KMS-11 (cell line): ENCODE results near the gene SEMA3C.
A peak's percentile ranks its signal among the peaks of the same experiment; 100 is the strongest.

Source experiments
- H2AFZ ChIP-seq: fragments of 200-600 bp; sonication (generic); 2 replicates; pipeline ENCODE4 v1.6.1; 2016; ENCODE audit warnings: antibody characterized with exemption, mixed run types, low read depth
- H3K27ac ChIP-seq: fragments of 200-600 bp; sonication (generic); 2 replicates; pipeline ENCODE4 v1.6.1; 2016; ENCODE audit warnings: mild to moderate bottlenecking, mixed run types
- H3K27me3 ChIP-seq: fragments of 200-600 bp; sonication (generic); 2 replicates; pipeline ENCODE4 v1.6.1; 2017; ENCODE audit warnings: mild to moderate bottlenecking, low read depth, mixed run types, moderate library complexity; ENCODE audit not compliant: insufficient read depth
- H3K36me3 ChIP-seq: fragments of 200-600 bp; sonication (generic); 2 replicates; pipeline ENCODE4 v1.6.1; 2017; ENCODE audit warnings: mild to moderate bottlenecking, mixed run types; ENCODE audit not compliant: insufficient read depth
- H3K4me1 ChIP-seq: fragments of 200-600 bp; sonication (generic); 2 replicates; pipeline ENCODE4 v1.6.1; 2016; ENCODE audit warnings: mild to moderate bottlenecking, low read depth, mixed run types; ENCODE audit not compliant: poor library complexity, severe bottlenecking
- H3K4me2 ChIP-seq: fragments of 200-600 bp; sonication (generic); 2 replicates; pipeline ENCODE4 v1.7.0; 2016; ENCODE audit warnings: mild to moderate bottlenecking, mixed run types
- H3K4me3 ChIP-seq: fragments of 200-600 bp; sonication (generic); IDR thresholded peaks from 2 replicates; pipeline ENCODE4 v1.6.1; 2017; ENCODE audit warnings: low read depth, low read length, mixed read lengths; ENCODE audit not compliant: insufficient read depth
- H3K79me2 ChIP-seq: fragments of 200-600 bp; sonication (generic); 2 replicates; pipeline ENCODE4 v1.6.1; 2016; ENCODE audit warnings: low read depth, mixed run types; ENCODE audit not compliant: insufficient read depth
- H3K9ac ChIP-seq: fragments of 200-600 bp; sonication (generic); 2 replicates; pipeline ENCODE4 v1.6.1; 2016; ENCODE audit warnings: mild to moderate bottlenecking, mixed run types
- H4K20me1 ChIP-seq: fragments of 200-600 bp; sonication (generic); 2 replicates; pipeline ENCODE4 v1.6.1; 2016; ENCODE audit warnings: mild to moderate bottlenecking, mixed run types; ENCODE audit not compliant: insufficient read depth
- TF ChIP-seq, protein P1 (sequence below): fragments of 200-600 bp; sonication (generic); conservative IDR thresholded peaks from 2 replicates; pipeline ENCODE4 v1.6.1; 2017; ENCODE audit warnings: low read depth, mild to moderate bottlenecking, antibody characterized with exemption, low read length, moderate library complexity, mixed read lengths

SEMA3C gene

DNA sequence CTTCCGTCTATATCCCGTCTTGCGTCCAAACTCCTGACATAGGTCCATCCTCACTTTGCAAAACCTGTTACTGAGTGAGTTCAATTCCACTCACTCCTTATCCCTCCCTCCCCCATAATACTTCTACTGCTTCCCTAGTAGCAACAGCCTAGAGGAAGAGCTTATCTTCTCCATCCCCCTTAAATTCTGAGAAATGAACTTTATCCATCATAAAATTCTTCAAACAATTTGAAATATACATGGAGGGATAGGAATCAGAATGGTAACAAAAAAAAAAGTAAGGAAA, 27.6 kb downstream of the SEMA3C start:
- Histone ChIP-seq H4K20me1 (no peaks in the 10 kb centered on the region), H3K4me2 (no peak overlapping the region), H3K4me3 (no peak overlapping the region), H2AFZ (no peak overlapping the region), H3K27ac (no peak overlapping the region), H3K27me3 (no peaks in the 10 kb centered on the region), H3K36me3 (no peaks in the 10 kb centered on the region), H3K79me2 (no peaks in the 10 kb centered on the region), H3K9ac (no peak overlapping the region), H3K4me1 (peaks cover 19% of the 10 kb centered on the region)
- TF ChIP-seq, protein P1, sequence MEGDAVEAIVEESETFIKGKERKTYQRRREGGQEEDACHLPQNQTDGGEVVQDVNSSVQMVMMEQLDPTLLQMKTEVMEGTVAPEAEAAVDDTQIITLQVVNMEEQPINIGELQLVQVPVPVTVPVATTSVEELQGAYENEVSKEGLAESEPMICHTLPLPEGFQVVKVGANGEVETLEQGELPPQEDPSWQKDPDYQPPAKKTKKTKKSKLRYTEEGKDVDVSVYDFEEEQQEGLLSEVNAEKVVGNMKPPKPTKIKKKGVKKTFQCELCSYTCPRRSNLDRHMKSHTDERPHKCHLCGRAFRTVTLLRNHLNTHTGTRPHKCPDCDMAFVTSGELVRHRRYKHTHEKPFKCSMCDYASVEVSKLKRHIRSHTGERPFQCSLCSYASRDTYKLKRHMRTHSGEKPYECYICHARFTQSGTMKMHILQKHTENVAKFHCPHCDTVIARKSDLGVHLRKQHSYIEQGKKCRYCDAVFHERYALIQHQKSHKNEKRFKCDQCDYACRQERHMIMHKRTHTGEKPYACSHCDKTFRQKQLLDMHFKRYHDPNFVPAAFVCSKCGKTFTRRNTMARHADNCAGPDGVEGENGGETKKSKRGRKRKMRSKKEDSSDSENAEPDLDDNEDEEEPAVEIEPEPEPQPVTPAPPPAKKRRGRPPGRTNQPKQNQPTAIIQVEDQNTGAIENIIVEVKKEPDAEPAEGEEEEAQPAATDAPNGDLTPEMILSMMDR = no peak

DNA sequence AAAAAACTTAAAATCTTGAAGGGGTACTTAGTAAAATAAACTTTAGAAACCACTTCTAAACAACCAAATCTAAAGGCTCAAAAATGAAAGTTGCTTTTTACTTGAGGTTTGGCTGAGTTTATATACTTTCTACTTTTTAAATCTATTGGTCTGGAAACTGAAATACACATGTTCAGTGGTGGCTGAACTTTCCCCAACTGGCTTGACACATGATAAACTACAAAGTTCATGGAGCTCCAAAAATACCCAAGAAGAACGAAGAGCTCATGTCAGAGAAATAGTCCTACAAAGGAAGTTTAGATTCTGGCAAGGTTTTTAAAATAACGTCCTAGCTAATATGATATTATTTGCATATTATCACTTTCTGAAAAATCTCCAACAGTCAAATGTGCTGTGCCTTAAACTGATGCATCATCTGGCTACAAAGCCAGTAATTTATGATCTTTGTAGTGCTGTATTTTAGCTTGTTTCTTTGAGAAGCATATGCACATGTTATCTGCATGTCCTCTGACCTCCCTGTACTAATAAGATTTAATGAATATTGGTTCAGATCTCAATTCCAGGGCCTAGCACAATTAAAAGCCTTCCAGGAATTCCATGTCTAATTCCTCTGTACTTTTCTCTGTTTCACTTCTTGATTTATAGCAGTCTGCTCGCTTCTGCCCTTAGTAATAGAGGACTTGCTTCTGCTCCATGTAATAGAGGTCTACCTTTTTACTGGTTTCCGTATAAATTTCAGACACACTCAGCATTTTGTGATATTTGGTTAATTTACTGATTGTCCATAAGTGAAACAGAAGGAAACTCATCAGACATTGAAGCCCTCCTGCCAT, 28.2 kb downstream of the SEMA3C start:
- TF ChIP-seq, protein P1 = no peak
- no peaks in the 10 kb centered on the region for H3K36me3 ChIP-seq
- H4K20me1 ChIP-seq = no peaks in the 10 kb centered on the region
- no peak overlapping the region for H3K4me2 ChIP-seq
- no peak overlapping the region for H3K27ac ChIP-seq
- H3K9ac ChIP-seq = no peak overlapping the region
- no peak overlapping the region for H3K4me3 ChIP-seq
- H3K4me1 ChIP-seq = peaks cover 25% of the 10 kb centered on the region
- H3K27me3 ChIP-seq = no peaks in the 10 kb centered on the region
- no peaks in the 10 kb centered on the region for H3K79me2 ChIP-seq
- no peak overlapping the region for H2AFZ ChIP-seq

DNA sequence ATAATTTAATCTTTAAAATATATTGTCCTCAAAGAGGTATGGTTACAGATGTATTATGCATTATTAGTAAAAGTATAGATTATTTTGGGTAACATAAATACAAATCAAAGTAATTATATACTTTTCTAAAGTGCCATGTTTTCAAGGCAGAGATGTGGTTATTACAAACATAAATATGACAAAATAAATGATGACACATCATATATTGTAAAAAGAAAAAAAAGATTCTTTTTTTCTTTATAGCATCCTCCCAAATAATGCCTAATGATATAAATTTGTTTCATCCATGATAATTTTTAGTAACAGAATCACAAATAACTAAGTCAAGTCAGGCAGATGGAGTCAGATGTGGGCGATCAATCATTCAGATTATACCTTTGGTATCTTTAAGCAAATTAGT, 29.3 kb downstream of the SEMA3C start:
- TF ChIP-seq, protein P1 = no peak
- H4K20me1 ChIP-seq = no peaks in the 10 kb centered on the region
- H3K4me1 ChIP-seq = peaks cover 32% of the 10 kb centered on the region
- no peak overlapping the region for H3K27ac ChIP-seq
- no peaks in the 10 kb centered on the region for H3K36me3 ChIP-seq
- no peak overlapping the region for H3K9ac ChIP-seq
- no peak overlapping the region for H3K4me3 ChIP-seq
- no peak overlapping the region for H2AFZ ChIP-seq
- H3K27me3 ChIP-seq = no peaks in the 10 kb centered on the region
- no peaks in the 10 kb centered on the region for H3K79me2 ChIP-seq
- no peak overlapping the region for H3K4me2 ChIP-seq

DNA sequence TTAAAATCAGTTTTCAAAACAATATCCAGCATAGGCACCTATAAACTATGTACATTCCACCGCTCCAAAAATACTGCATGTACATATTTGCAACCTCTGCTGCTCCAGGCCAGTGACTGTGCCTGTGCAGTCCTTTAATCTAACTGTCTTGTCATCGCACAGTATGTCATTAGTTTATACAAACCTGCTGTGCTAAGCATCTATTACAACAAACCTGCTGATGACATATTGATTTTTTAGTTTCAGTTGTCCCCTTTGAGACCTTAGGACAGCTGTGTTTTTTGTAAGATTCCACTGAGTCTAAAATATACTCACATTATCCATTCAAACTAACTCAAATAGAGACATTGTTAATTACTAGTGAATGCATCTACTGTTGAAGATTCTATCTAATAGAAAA, 33.1 kb downstream of the SEMA3C start:
- Histone ChIP-seq H4K20me1 (no peaks in the 10 kb centered on the region), H3K79me2 (no peaks in the 10 kb centered on the region), H3K27me3 (no peaks in the 10 kb centered on the region), H3K36me3 (no peaks in the 10 kb centered on the region), H3K4me1 (peaks cover 46% of the 10 kb centered on the region), H3K27ac (peak overlapping the region; percentile 28; the same call in 1 of the 2 replicates), H3K4me2 (peak overlapping the region; percentile 32; the same call in 1 of the 2 replicates), H3K4me3 (no peak overlapping the region), H2AFZ (no peak overlapping the region), H3K9ac (no peak overlapping the region)
- TF ChIP-seq, protein P1 = no peak
